HepG2 (cell line): ENCODE measurements around the gene STRN3. TPM values are rescaled to one million over a fixed set of nuclear protein-coding genes. Genes with fewer than 3 reads are reported as not detected.
"Not testable (repeated sequence)": the region's sequence is repeated elsewhere in the genome, so short reads cannot be mapped to it uniquely, and the experiment has no call there.

ENCODE experiments used
- CCDC6 ChIP-seq: sonication (generic); formaldehyde crosslinking; IDR thresholded peaks from 2 replicates; pipeline ENCODE4 v1.8.1; 2022; ENCODE audit warnings: mild to moderate bottlenecking, missing genetic modification reagents, moderate library complexity
- GATAD2A ChIP-seq: IDR thresholded peaks from 2 replicates; pipeline ENCODE4 v1.6.1; 2016
- HNF4G ChIP-seq, 2 experiments: sonication (generic) in 1 of 2; formaldehyde crosslinking in 1 of 2; IDR thresholded peaks; 2 replicates each; pipeline versions ENCODE4 v1.4.0 to v1.6.1; 2011 to 2020; ENCODE audit warnings: borderline replicate concordance in 2 of 2, low read depth in 2 of 2, mild to moderate bottlenecking in 2 of 2, low read length in 1 of 2, missing genetic modification reagents in 1 of 2, moderate library complexity in 1 of 2
- NR2F2 ChIP-seq: IDR thresholded peaks from 2 replicates; pipeline ENCODE4 v1.6.1; 2012; ENCODE audit warnings: low read depth, inconsistent platforms, borderline replicate concordance
- POGZ ChIP-seq: sonication (generic); formaldehyde crosslinking; IDR thresholded peaks from 2 replicates; pipeline ENCODE4 v1.4.0; 2020; ENCODE audit warnings: mild to moderate bottlenecking, missing genetic modification reagents
- SMC3 ChIP-seq: IDR thresholded peaks from 2 replicates; pipeline ENCODE4 v1.6.1; 2011; ENCODE audit warnings: low read length, improper control_type of control experiment
- ZNF44 ChIP-seq: sonication (generic); formaldehyde crosslinking; IDR thresholded peaks from 2 replicates; pipeline ENCODE4 v1.5.1; 2020; ENCODE audit warnings: mild to moderate bottlenecking, missing genetic modification reagents
- polyA plus RNA-seq, 8 experiments: library from polyadenylated mRNA; depleted of rRNA in 3 of 8; stranded (reverse) in 7 of 8; unstranded in 1 of 8; fragments of >200 nt; fragmentation: Illumina TruSeq in 4 of 8; extraction: Trizol in 4 of 8; gene quantifications; 2 replicates each; pipeline versions ENCODE4 v1.2.1 to v1.2.3, GENCODE V29; 2011 to 2016; ENCODE audit warnings: low read depth in 4 of 8, missing spikeins in 1 of 8, mixed read lengths in 1 of 8; ENCODE audit not compliant: insufficient read depth in 1 of 8
- total RNA-seq, 5 experiments: library from RNA; depleted of rRNA; stranded (reverse); fragments of >200 nt; fragmentation: Illumina TruSeq; extraction: Trizol; gene quantifications; 2 replicates each; pipeline ENCODE4 v1.2.3, GENCODE V29; 2016; ENCODE audit warnings: low read depth in 1 of 5
- TF ChIP-seq, protein P1 (sequence below): IDR thresholded peaks from 2 replicates; pipeline ENCODE4 v1.6.1; 2016; ENCODE audit warnings: low read depth
- TF ChIP-seq, protein P2 (sequence below), 2 experiments: fragments of 450-650 bp in 1 of 2; sonication (generic) in 1 of 2; formaldehyde crosslinking in 1 of 2; IDR thresholded peaks; 2 replicates each; pipeline versions ENCODE4 v1.6.1 to v1.8.0; 2016 to 2022; ENCODE audit warnings: antibody characterized with exemption in 1 of 2, mild to moderate bottlenecking in 1 of 2, missing genetic modification reagents in 1 of 2
- TF ChIP-seq, protein P3 (sequence below): sonication (generic); formaldehyde crosslinking; conservative IDR thresholded peaks from 2 replicates; pipeline ENCODE4 v1.4.0; 2020; ENCODE audit warnings: mild to moderate bottlenecking, missing genetic modification reagents, moderate library complexity
- TF ChIP-seq, protein P4 (sequence below): sonication (generic); formaldehyde crosslinking; IDR thresholded peaks from 2 replicates; pipeline ENCODE4 v1.8.1; 2023; ENCODE audit warnings: missing genetic modification reagents, mild to moderate bottlenecking, borderline replicate concordance

The STRN3 gene
- total and polyA plus RNA-seq, 2 of the 13 experiments (the other 11 are each of a cell fraction or from before 2014, with no cell fraction given): 49.4 to 123 TPM

DNA sequence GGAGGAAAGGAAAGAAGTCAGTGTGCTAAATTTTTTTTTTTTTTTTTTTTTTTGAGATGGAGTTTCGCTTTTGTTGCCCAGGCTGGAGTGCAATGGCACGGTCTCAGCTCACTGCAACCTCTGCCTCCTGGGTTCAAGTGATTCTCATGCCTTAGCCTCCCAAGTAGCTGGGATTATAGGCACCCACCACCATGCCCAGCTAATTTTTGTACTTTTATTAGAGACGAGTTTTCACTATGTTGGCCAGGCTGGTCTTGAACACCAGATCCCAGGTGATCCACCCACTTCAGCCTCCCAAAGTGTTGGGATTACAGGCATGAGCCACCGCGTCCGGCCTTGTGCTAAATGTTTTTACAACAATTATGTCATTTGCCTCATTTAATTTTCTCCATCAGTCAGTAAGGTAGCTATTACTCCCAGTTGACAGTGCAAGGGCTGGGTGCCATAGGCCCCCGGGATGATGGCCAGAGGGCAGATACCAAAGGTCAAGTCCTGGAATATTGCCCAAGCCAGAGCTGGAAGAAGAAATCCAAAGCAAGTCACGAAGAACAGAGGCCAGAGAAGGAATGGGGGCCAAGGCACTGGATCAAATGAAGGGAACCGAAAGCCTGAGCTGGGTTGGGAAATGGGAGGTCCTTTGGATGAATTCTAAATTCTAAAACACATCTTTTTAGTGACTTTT lies 26.9 kb upstream of the STRN3 start (continued):
- TF ChIP-seq, protein P1, sequence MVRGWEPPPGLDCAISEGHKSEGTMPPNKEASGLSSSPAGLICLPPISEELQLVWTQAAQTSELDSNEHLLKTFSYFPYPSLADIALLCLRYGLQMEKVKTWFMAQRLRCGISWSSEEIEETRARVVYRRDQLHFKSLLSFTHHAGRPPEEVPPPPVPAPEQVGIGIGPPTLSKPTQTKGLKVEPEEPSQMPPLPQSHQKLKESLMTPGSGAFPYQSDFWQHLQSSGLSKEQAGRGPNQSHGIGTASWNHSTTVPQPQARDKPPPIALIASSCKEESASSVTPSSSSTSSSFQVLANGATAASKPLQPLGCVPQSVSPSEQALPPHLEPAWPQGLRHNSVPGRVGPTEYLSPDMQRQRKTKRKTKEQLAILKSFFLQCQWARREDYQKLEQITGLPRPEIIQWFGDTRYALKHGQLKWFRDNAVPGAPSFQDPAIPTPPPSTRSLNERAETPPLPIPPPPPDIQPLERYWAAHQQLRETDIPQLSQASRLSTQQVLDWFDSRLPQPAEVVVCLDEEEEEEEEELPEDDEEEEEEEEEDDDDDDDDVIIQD: peak; percentile 88; the same call in 1 of the 2 replicates
- TF ChIP-seq SMC3: peak; percentile 26
- peak; percentile 56; the same call in 1 of the 2 replicates for TF ChIP-seq ZNF44 (CRISPR knock-in tag)
- peak; percentile 88 for TF ChIP-seq POGZ (CRISPR knock-in tag)
- TF ChIP-seq, protein P2, sequence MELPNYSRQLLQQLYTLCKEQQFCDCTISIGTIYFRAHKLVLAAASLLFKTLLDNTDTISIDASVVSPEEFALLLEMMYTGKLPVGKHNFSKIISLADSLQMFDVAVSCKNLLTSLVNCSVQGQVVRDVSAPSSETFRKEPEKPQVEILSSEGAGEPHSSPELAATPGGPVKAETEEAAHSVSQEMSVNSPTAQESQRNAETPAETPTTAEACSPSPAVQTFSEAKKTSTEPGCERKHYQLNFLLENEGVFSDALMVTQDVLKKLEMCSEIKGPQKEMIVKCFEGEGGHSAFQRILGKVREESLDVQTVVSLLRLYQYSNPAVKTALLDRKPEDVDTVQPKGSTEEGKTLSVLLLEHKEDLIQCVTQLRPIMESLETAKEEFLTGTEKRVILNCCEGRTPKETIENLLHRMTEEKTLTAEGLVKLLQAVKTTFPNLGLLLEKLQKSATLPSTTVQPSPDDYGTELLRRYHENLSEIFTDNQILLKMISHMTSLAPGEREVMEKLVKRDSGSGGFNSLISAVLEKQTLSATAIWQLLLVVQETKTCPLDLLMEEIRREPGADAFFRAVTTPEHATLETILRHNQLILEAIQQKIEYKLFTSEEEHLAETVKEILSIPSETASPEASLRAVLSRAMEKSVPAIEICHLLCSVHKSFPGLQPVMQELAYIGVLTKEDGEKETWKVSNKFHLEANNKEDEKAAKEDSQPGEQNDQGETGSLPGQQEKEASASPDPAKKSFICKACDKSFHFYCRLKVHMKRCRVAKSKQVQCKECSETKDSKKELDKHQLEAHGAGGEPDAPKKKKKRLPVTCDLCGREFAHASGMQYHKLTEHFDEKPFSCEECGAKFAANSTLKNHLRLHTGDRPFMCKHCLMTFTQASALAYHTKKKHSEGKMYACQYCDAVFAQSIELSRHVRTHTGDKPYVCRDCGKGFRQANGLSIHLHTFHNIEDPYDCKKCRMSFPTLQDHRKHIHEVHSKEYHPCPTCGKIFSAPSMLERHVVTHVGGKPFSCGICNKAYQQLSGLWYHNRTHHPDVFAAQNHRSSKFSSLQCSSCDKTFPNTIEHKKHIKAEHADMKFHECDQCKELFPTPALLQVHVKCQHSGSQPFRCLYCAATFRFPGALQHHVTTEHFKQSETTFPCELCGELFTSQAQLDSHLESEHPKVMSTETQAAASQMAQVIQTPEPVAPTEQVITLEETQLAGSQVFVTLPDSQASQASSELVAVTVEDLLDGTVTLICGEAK (IDR thresholded peaks at IDR 0.05): not testable (repeated sequence)
- TF ChIP-seq, protein P2 (CRISPR knock-in tag; IDR thresholded peaks at IDR 0.05): 0 out of 2 replicates have a peak, but pooled peaks have one; percentile 60
- TF ChIP-seq, protein P3, sequence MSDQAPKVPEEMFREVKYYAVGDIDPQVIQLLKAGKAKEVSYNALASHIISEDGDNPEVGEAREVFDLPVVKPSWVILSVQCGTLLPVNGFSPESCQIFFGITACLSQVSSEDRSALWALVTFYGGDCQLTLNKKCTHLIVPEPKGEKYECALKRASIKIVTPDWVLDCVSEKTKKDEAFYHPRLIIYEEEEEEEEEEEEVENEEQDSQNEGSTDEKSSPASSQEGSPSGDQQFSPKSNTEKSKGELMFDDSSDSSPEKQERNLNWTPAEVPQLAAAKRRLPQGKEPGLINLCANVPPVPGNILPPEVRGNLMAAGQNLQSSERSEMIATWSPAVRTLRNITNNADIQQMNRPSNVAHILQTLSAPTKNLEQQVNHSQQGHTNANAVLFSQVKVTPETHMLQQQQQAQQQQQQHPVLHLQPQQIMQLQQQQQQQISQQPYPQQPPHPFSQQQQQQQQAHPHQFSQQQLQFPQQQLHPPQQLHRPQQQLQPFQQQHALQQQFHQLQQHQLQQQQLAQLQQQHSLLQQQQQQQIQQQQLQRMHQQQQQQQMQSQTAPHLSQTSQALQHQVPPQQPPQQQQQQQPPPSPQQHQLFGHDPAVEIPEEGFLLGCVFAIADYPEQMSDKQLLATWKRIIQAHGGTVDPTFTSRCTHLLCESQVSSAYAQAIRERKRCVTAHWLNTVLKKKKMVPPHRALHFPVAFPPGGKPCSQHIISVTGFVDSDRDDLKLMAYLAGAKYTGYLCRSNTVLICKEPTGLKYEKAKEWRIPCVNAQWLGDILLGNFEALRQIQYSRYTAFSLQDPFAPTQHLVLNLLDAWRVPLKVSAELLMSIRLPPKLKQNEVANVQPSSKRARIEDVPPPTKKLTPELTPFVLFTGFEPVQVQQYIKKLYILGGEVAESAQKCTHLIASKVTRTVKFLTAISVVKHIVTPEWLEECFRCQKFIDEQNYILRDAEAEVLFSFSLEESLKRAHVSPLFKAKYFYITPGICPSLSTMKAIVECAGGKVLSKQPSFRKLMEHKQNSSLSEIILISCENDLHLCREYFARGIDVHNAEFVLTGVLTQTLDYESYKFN (CRISPR knock-in tag): peak; percentile 56
- TF ChIP-seq GATAD2A (CRISPR knock-in tag): peak; percentile 74
- TF ChIP-seq CCDC6 (CRISPR knock-in tag): 0 out of 2 replicates have a peak, but pooled peaks have one; percentile 22
- peak; percentile 95 for TF ChIP-seq HNF4G (IDR thresholded peaks at IDR 0.05; ENCODE audit: borderline replicate concordance, low read depth, low read length)
- peak; percentile 80; the same call in 1 of the 2 replicates for TF ChIP-seq HNF4G (CRISPR knock-in tag; IDR thresholded peaks at IDR 0.05; ENCODE audit: borderline replicate concordance, low read depth)
- peak; percentile 70 for TF ChIP-seq NR2F2
- TF ChIP-seq, protein P4, sequence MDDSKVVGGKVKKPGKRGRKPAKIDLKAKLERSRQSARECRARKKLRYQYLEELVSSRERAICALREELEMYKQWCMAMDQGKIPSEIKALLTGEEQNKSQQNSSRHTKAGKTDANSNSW: 0 out of 2 replicates have a peak, but pooled peaks have one; percentile 54
